ENCODE measurements around the gene ARHGAP6.
"Not testable (repeated sequence)": the region's sequence is repeated elsewhere in the genome, so short reads cannot be mapped to it uniquely, and the experiment has no call there.

Gene ARHGAP6

DNA sequence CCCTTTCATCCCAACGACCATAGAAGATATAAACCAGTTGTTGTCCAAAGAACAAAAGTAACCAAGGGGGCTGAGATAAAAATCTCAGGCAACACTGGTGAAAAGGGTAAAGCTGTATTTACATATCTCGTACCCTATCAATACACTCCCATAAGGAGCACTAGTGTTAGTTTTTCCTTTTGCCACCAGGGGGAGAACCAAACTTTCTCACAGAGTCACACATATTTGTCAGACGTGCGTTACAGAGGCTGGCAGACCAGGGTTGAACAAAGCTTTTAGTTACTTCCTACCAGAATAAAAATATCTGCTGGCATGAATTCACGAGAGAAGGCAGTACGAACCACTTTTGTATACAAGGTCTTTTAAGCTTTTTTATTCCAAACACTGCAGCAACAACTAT lies 284.3 kb downstream of the ARHGAP6 start:
- peak in 1 of 2 experiments; percentile 24 for DNase-seq

DNA sequence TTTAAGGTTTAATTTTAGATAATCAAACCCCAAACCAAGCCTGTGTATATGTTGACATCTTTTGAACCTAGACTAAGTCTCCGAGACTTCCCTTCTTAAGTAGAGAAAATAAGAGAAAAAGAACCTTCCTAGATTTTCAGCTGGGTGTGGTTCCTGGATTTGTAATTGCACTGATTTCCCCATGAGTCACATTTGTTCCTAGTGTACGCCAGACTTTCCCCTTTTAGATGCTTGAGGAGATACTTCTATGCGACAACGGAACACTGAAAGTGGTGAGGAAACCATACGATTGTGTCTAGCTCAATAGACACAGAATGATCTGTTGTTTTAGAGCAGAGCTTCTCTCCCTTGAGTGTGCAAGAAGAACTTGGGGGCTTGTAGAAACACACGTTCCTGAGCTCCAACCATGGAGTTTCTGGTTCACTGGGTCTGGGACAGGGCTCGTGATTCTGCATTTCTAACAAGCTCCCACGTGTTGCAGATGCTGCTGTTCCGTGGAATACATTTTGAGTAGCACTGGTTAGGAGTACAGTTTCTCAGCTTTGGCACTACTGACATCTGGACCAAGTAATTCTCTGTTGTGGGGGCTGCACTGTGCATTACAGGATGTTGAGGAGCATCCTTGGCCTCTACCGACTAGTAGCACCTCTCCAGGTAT lies 285.4 kb downstream of the ARHGAP6 start:
- no peak for DNase-seq

DNA sequence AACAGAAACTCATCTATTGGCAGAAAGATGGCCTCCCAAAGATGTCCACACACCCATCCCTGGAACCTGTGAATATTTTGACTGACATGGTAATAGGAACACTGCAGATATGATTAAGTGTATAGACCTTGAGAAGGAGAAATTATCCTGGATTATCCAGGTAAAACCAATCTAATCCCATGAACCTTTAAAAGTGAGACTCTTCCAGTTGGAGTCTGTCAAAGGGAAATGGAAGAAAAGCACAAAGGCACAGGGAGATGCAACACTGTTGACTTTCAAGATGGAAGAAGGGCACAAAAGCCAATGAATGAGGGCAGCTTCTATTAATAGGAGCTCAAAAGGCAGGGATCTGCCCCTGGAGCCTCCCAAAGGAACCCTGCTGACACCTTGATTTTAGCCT lies 289.6 kb downstream of the ARHGAP6 start:
- DNase-seq: no peak

DNA sequence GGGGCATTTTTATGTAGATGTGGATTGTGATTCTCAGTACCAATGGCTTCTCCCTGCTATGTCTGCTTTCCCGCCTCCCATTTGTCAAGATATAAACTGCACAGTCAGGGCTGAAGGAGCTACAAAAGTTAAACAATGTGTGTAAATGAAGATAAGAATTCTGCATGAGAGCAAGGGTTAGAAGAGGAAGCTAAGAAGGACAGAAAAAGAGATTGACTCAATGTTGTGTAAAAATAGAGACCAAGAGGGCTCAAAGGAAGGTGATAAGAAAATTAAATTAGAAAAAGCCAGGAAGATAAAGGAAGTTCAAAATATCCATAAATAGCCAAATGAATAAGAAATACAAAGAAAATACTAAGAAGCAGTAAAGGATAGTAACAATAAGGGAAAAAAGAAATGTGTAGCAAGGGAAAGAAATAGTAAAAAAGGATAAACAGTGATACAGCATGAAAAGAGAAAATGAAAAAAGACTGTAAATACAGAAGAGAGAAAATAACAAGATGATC lies 290.1 kb downstream of the ARHGAP6 start:
- no peak for DNase-seq

DNA sequence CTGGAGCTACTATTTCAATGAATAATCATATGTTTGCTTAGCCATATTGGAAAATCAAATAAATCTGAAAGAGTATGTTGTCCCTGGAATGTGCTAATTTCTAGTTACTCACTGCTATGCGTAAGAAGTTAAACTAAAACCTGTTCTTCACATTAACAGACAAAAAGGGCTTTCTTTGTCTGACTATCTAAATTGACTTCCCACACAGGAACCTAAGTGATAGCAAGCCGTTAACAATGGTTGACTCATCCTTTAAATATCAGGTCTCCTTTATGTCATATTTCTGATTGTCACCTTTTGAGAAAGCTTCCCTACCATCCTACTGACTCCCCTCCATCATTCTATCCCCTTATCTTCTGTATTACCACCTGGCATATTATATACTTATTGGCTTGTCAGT lies 291.1 kb downstream of the ARHGAP6 start:
- DNase-seq: no peak

DNA sequence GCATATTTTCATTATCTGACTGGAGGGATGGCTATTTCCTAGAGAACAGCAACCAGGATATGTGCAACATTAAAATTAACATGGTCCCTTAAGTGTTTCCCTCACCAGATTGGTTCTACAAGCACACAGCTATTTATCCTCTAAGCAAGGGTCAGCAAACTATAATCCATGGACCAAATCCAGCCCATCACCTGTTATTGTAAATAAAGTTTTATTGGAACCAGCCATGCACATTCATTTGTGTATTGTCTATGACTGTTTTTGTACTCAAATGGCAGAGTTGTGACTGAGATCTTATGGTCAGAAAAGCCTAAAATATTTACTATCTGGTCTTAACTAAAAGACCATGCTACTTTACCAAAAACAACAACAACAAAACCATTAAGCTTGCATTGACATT lies 294.6 kb downstream of the ARHGAP6 start:
- DNase-seq: no peak

DNA sequence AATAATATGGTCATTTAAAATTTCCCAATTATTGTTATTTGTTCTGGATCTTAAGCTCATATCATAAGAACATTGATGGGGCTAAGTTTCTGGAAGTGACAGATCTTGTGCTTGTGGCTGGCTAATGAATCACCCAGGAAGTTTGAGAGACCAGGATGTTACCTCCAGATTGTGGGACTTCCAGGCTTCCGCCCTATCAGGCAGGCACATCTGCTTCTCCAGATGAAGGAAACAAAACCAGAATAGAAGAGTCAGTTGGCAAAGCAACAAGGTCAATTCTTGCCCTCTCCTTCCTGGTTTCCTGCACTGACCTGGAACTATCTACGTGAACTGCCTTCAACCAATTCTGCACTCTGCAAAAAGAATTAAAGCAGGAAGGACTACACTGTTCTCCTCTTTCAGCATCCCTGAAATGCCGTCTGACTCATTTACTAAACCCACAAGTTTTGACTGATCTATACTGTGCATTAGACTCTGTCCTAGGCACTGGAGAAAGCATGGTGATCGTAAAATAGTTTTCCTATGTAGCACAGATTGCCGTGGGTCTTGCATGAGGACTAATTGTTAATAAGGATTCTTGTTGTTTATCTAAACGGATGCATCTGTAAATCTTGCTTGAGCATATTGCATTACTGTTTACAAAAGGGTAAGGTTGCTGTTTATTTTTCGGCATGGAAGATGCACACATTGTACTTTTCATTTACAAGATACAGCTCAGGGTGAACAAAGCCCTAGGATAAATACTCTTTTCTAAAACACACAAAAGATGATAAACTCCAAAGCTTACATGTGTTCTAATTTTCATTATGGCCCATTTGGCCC lies 297.9 kb downstream of the ARHGAP6 start:
- peak in 1 of 2 experiments; percentile 25 for DNase-seq

DNA sequence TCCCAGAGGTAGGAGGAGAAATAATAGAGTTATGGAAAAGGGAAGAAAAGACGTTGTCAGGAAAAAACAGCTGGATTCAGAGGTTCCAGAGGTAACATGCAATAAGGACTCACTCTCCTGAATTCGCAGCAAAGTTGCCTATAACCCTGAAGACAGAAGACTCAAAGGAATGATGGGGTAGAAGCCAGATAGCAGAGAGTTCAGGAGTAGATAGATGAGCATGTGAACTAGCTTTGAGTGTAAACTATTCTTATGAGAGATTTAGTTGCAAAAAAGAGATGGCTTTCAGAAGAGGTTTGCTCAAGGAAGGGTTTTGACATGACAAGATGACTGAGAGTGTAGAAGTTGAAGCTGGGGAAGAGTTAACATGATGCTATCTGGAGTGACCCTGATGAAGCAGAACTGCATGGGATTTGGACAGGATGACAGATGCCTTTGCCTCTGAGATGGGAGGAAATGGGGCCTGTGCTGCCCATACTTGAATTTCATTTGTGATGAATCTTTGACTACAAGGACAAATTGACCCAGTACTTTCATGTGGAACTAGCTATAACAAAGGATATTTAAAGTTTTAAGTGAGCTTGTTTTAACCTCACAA lies 298.6 kb downstream of the ARHGAP6 start:
- DNase-seq: no peak

DNA sequence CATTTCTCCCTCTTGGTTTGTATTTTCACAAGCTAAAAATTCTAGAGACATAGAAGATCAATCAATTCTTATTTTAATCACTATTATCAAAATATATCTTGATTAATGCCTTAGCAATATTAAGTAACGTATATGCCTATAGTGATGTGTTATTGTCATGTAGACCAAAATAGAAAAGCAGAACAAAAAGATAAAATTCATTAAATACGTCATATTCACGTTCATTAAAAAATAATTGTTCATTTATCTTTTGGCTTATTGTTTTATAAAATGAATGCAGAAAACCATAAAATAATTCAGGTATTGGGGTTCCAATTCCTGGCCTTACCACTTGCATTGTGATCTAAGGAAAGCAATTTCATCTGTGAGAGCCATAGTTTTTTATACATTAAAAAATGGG lies 300.3 kb downstream of the ARHGAP6 start:
- no peak for DNase-seq

DNA sequence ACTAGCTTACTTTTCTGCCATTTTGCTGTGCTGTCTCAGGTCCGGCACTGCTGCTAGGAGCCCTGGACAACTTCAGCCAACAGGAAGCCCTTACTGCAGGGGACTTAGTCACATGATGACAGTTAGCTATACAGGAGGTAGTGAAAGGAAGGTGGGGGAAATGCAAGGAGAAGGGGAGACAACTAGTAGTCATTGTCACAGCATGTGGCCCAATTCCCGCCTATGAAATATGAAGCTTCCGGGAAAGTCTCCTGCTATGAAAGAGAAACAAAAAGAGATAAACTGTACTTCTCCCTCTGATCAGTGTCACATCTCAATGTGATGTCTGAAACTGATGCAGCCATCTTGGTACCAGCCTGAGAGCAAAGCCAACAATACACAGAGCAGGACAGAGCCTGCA lies 300.9 kb downstream of the ARHGAP6 start:
- no peak for DNase-seq

DNA sequence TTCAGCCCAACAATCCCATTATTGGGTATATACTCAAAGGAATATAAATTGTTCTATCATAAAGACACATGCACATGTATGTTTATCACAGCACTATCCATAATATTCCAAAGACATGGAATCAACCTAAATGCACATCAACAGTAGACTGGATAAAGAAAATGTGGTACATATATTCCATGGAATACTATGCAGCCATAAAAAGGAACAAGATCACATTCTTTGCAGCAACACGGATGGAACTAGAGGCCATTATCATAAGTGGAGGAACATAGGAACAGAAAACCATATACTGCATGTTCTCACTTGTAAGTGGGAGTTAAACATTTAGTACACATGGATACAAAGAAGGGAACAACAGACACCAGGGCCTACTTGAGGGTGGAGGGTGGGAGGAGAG lies 301.9 kb downstream of the ARHGAP6 start:
- DNase-seq: not testable (repeated sequence)

DNA sequence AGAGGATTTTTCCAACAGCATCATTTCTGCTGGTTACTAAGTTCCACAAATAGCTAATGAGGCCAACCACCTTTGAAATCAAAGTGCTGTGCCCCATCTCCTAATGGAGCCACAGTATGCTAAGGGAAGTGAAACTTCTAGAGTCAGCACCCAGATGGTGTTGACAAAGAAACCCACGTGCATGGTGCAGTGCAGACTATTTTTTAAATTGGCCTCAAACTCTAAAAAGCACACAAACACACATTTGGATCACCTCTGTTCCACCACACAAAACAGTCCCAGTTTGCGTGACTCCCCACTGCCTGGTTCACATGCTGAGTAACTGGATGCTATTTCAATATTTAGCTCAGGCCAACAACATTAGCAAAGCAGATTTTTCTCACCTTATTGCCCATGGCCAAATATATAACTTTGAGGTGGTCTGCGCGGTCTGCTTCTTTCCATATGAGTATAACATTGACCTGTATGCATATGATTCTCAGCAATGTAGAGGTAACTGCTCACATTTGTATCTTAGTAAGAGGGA lies 302.6 kb downstream of the ARHGAP6 start:
- DNase-seq: no peak

DNA sequence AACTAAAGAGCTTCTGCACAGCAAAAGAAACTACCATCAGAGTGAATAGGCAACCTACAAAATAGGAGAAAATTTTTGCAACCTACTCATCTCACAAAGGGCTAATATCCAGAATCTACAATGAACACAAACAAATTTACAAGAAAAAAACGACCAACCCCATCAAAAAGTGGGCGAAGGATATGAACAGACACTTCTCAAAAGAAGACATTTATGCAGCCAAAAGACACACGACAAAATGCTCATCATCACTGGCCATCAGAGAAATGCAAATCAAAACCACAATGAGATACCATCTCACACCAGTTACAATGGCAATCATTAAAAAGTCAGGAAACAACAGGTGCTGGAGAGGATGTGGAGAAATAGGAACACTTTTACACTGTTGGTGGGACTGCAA lies 304.1 kb downstream of the ARHGAP6 start:
- not testable (repeated sequence) for DNase-seq

DNA sequence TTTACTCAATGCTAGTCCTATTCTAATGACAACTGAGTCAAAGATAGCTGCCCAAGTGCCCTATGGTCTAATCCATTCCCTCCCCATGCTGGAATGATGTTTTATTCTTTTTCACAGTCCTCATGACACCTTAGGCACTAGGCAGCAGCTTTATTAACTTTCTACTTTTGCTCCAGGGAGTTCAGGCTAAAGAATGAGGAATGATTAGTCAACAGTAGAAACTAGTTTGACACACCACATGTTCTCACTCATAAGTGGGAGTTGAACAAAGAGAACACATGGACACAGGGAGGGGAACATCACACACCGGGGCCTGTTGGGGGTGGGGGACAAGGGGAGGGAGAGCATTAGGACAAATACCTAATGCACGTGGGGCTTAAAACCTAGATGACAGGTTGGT lies 309.8 kb downstream of the ARHGAP6 start:
- not testable (repeated sequence) for DNase-seq

DNA sequence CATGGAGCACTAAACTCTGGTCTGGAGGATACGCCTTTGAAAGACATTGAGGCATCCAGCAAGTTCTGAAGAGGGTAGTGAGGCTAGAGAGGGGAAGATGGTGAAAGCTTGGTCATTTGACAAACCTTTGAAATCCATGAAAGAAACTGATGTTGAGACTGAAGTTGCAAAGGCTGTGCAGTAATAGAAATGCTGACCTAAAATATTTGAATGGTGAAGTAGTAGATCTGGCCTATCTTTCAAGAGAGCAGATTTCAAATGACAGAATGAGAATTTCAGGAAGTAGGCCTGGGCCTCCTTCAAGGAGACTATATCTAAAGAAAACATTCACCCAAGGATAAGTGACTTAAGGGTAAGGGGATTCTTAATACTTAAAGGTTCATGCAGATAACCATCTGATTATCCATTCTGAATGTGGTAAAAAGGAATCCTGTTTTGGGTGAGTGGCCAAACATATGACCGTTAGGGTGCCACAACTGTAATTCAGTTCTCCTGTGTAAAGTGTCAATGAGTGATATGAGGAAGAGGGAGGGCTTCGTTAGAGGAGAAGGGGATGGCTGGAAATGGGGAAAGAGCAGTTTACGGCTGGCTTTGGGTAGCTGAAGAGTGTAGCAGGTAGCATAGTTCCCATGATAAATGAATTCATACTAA lies 310.3 kb downstream of the ARHGAP6 start:
- no peak for DNase-seq

DNA sequence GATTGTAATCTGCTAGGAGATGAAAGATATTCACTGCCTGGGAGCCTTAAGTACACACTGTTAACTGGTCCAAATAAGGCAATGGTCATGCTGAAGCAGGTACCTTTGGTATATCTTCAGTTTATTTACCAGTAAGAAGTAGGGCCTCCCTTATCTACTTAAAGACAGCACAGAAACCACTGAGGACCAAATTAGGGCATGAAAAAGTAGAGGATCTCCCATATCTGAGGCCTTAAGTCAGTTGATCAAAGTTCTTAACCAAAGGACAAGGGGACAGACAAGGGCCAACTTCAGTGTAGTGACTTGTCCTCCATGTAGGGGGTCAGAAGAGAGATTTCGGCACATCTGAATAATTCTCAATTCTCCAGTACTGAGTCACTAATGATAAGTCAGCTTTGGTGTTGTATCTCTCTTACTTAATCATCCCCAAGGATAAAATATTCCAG lies 313.4 kb downstream of the ARHGAP6 start:
- DNase-seq: no peak

DNA sequence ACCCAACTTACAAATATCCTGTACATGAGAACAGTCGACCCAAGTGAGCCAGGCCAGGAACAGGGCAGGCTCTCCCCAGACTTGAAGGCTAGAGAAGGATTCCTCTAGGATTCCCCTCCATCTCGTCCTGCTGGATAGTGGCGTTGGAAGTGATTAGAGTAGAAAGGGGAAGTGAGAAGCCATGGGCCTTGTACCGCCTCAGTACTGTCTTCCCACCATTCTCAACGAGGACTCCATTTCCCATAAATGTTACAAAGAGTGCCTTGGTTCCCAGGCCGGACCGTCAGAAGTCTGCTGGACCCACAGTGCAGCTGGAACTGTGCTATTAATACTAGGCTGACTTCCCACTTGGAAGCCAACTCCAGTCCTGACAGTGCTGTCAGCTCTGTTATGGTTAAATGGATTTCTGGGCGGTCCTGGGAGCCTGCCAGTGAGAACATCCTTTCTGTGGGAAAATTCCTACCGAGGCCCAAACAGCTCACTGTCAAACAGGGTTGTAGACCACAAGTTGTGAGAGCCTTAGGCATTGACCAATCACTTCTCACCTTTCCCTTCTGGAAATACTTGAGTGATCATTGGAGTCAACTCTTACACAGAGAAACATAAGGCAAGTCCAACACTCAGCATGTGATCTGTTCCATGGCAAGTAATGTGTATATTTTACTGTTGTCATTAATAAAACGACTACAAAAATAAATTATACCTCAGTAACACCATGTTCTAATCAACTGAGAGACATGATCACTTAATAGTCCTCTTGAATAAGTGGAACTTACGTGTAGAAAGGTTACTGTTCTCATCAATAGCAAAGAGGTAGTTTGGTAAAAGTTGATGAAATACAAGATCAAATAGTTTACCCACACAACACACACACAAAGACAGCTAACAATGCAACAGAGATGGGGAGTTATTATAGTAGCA lies 314.1 kb downstream of the ARHGAP6 start:
- no peak for DNase-seq

DNA sequence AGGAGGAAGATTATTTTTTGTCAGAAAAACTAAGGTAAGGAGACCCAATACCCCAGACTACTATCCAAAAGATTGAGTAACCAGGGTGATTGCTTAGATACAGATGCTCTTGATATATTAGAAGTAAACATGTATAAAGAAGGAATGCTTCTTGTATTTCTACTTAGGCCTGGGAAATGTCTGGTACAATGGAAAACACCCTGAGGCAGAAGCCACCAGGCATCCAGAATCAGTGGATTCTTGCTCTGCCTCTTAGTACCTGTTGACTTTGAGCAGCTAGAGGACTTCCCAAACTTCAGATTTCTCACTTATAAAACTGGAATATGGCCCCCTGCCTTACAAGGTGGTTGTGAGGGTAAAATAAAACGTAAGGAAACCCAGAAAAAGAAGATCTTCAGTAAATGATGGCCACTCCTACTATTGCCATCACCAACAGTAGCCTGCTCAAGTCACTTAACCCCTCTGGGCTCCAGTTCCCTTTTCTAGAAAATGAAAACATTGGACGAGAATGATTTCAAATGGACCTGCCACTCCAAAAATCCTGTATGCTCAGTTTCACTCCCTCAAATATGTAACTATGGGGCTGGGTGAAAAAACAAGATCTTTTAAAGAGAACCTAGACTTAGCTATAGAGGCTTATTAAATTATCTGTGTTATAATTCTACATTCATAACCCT lies 315.9 kb downstream of the ARHGAP6 start:
- no peak for DNase-seq

DNA sequence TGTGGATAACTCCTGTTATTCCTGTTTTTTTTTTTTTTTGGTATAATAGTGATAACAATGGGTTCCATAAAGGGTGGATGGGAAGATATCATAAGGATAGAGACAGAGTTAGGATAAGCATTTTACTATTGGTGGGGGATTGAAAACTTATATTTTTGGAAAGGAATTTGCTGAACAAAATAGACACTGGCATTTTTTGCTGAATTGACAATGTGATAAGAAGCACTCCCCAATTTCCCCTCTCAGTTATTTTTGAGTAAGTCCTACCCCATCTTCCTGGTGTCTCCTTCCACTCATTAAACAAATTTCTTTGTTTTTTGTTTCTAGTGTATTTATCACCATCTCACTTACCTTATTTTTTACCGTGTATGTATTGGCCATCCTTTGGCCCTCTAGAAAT lies 316.7 kb downstream of the ARHGAP6 start:
- no peak for DNase-seq

DNA sequence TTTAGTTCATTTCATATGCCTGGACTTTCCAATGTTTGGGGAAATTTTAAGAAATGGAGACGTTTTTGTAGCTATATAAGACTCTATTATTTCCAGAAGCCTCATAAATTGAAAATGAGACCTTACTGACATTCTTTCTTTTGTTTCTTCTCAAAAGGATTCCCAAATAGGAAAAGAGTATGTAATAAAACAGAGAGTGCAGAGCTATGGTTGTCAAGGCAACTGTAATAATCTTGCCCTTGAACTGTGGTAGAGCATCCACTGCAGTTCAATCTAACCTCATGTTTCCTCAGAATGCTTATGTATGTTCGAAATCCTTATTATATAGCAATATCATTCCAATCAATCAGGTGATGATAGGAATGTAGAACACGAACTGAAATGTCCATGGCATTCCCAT lies 318.4 kb downstream of the ARHGAP6 start:
- no peak for DNase-seq

DNA sequence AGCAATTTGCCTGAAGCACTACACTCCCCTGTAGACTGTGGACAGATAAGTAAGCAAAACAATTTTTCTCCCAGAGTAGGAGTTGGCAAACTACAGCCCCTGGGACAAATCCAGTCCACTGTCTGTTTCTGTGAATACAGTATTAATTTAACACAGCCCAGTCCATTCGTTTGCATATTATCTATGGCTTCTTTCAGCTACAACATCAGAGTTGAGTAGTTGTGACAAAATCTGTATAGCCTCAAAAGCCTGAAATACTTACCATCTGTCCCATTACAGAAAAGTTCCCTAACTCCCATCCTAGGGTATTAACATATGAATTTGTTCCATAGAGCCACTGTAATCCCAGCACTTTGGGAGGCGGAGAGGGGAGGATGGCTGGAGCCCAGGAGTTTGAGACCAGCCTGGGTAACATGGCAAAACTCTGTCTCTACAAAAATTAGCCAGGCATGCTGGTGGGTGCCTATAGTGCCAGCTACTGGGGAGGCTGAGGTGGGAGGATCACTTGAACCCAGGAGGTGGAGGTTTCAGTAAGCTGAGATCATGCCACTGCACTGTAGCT lies 319.5 kb downstream of the ARHGAP6 start:
- no peak for DNase-seq

All from NCI-H1930 (cell line).